Measurements from ENCODE around the gene KLK7.

The KLK7 gene

DNA sequence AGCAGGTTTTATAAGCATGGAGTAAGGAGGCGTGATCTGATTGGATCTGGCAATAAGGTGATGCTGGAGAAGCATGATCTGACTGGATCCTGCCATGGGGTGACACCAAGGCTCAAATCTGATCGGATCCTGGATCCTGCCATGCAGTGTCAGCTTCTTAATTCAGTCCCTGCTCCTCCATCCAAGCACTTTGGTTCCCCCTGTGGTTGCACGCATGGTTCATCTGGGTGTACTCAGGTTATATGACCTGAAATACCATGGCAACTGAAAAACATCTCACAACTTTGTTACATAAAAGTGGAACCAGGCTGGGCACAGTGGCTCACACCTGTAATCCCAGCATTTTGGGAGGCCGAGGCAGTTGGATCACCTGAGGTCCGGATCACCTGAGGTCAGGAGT is 54.9 kb downstream of the KLK7 start:
- no peak for DNase-seq
